ENCODE data around the gene TPST1.

Gene TPST1

GRCh38 chr7:66239467-66239856 lies 34.3 kb downstream of the TPST1 start:
- DNase-seq, result no peak

- no peak for DNase-seq
These were observed 39.9 kb downstream of the TPST1 start for GRCh38 chr7:66245008-66245407.

GRCh38 chr7:66246554-66247171 lies 41.5 kb downstream of the TPST1 start:
- no peak for DNase-seq

GRCh38 chr7:66247380-66248078 lies 42.4 kb downstream of the TPST1 start:
- DNase-seq, result no peak

GRCh38 chr7:66250711-66251110 lies 45.6 kb downstream of the TPST1 start:
- no peak for DNase-seq

GRCh38 chr7:66255534-66256100 lies 50.5 kb downstream of the TPST1 start:
- DNase-seq, result no peak

DNA sequence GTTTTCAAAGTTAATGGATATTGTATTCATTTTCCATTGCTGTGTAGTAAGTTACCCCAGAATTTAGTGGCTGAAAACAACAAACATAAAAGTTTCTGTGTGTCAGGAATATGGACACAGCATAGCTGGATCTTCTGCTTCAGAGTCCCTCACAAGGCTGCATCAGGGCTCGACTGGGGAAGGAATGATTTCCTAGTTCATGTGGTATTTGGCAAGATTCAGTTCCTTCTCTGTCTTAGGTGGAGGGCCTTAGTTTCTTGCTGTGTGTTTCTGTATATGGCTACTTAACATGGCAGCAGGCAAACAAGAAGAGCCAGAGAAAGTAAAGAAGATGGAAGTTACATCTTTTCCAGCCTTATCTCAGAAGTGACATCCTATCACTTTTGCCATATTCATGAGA lies 51.1 kb downstream of the TPST1 start:
- no peak for DNase-seq

GRCh38 chr7:66257481-66257880 lies 52.3 kb downstream of the TPST1 start:
- no peak for DNase-seq

DNA sequence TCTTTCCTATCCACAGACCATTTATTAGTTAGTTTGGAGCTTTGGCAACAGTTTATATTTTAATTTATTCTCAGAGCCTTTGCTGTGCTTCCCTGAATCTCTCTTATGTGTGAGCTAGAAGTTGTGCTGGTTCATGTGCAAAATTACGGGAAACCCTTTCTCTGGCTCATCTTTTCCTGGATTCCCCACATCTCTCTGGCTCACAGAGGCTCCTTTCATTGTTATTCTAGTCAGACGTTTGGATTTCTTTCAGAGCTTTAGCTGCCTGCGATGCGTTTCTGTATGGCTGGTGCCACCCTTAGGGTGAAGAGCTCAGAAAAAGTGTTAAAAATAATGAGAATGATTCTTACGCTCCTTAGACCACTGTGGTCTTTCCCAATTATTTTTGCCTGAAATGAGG lies 53.3 kb downstream of the TPST1 start:
- no peak for DNase-seq

DNA sequence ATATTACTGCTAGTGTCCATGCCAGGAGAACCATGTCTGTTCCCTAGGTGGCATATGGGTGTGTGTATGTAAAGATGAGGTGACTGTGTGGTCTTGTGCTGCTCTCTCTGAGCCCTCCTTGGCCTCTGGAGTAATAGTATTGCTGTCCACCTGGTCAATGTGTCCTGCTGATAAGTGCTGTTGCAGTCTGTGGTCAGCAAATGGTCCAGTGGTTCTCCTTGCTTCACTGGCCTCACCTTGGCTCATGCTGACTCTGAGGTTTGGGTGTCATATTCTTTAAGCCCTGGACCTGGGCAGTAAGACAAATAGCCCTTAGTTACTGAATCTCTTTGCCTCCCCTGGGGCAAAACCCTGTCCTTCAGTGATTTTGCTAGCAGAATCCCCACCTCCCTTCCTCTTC lies 56.8 kb downstream of the TPST1 start:
- DNase-seq, result no peak

GRCh38 chr7:66263936-66264335 lies 58.8 kb downstream of the TPST1 start:
- DNase-seq, result no peak

DNA sequence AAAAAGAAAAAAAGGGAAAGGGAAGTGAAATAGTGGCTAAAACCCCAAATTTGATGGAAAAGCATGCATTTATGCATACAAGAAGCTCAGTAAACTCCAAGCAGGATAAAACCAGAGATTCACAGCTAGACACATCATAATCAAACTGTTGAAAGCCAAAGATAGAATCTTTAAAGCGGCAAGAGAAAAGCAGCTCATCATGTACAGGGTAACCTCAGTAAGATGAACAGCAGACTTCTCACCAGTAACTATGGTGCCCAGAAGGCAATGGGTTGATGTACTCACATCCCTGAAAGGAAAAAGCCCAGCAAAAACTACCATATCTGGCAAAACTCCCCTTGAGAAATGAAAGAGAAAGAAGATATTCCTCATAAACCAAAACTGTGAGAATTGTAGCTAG lies 60.4 kb downstream of the TPST1 start:
- DNase-seq, result no peak

- no peak for DNase-seq
These were observed 62.1 kb downstream of the TPST1 start for GRCh38 chr7:66267249-66267648.

DNA sequence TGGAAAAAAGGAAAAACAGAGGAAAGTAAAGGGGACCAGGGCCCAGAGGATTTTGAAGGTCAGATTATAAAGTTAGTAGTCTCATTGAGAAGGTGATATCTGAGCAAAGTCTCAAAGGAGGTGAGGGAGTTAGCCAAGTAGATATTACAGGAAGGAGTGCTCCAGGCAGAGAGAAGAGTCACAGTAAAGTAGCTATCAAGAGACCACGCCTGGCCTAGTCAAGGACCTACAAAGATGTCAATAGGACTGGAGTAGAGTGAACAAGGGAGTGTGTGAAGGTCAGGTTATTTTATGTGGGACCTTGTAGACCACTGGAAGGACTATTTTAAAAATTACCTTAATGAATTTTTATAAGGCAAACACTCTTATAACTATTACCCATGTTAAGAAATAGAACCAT lies 64.8 kb downstream of the TPST1 start:
- no peak for DNase-seq

DNA sequence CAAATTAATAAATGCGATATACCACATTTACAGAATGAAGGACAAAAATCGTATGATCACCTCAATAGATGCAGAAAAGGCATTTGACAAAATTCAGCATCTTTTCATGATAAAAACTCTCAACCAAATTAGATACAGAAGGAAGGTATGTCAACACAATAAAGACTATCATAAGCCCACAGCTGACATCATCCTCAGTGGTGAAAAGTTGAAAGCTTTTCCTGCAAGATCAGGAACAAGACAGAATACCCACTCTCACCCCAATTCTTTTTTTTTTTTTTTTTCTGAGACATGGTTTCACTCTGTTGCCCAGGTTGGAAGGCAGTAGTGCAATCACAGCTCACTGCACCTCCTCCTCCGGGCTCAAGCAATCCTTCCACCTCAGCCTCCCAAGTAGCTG lies 67.2 kb downstream of the TPST1 start:
- no peak for DNase-seq

GRCh38 chr7:66276363-66276762 lies 71.2 kb downstream of the TPST1 start:
- DNase-seq, result no peak

DNA sequence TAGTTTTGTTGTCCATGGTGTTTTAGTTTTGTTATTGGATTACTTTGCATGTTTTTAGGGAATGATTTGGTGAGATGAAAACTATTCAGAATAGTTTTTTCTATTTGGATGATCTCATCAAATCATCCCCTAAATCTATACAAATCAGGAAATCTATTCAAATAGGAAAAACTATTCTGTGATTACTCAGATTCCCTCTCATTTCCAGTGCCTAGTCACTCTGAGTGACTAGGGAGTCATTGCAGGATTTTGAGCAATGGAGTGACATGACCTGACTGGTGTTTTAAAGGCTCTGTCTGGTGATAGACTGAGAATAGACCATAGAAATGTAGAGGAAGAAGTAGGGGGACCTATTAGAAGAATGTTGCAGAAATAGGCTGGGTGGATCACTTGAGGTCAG lies 72.4 kb downstream of the TPST1 start:
- DNase-seq, result no peak

GRCh38 chr7:66279912-66280311 lies 74.8 kb downstream of the TPST1 start:
- DNase-seq, result no peak

DNA sequence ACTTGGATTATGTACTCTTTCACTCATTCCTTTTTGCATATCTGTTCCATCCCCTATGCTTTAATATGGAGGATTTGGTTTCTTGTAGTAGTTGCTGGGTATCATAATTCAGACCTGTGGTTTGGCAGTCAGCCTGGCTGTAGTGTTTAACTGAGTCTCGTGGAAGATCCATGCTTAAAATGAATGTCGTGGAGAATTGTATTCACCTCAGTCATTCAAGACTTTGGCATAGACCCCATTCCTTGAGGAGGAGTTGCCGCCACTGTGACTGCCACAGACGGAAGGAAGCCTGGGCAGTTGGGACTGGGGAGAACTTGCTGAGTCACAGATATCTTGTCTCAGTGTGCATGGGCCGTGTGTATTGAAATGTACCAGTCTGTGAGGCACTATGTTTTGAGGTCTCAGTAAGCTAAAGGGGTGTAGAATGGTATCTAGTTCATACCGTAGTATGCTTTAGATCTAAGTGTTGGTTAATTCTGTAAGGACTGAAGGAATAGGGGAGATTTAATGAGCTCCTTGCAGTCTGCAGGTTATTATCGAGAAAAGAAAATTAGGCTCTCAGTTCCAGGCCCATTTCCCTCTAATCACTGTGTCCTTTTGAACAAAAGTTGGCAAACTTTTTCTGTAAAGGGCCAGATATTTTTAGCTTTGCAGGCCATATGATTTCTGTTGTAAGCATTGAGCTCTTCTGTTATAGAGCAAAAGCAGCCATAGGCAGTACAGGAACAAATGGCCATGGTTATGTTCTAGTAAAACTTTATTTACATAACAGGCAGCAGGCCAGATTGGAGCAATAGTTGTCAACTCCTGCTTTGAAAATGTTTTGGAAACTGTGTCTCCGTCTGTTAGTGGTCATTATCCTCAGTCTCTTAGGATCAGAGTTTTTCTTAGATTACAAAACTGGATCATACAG lies 76.8 kb downstream of the TPST1 start:
- no peak for DNase-seq

- DNase-seq, result no peak
These were observed 77.4 kb downstream of the TPST1 start for GRCh38 chr7:66282591-66282935.

DNA sequence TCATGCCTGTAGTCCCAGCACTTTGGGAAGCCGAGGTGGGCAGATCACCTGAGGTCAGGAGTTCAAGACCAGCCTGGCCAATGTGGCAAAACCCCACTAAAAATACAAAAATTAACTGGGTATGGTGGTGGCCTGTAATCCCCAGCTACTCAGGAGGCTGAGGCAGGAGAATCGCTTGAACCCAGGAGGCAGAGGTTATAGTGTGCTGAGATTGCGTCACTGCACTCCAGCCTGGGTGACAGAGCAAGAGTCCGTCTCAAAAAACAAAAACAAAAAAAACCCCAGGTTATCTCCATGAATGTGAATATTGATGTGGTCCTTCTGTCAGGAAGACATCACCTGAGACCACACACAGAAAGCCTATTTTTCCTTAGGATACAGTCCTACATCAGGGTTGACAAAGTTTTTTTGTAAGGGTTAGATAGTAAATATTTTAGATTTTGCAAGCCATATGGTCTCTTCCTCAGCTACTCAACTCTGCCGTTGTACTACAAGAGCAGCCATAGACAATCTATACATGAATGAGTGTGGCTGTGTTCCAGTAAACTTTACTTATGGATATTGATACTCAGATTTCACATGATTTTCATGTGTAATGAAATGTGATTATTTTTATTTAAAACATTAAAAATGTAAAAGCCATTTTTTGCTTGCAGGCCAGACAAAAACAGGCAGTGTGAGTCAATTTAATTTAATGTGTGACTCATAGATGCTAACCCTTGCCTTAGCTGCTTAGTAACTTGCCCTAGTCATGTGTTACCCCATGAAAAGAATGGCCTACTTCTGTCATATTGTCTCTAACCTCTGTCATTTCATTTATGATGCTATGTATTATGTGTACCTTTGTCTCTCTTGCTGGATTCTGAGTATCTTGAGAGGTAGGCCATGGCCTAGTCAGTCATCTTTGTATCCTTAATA lies 78.1 kb downstream of the TPST1 start:
- no peak for DNase-seq

DNA sequence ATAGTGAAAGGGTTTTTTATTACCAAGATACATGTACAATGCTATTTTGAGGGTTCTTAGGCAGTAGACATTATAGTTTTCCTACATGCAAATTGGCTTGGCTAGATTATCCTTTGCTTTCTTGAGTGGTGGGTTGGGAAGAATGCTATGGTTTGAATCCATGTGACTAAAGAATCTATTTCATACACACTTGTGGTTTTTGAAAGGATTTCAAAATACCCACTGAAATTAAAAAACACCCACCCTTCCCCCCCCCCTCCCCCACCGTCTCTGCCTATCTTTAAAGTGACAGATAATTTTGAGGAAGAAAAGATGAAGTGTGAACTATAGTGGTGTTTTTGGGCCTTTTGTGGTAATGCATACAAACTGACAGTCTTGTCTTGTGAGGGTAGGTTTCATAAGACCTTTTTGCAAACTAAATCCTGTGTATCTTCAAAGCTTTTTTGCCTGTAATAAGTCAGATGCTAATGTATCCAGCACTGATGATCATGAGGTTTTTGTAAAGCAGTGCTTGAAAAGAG lies 90.9 kb downstream of the TPST1 start:
- no peak for DNase-seq
